Measurements from ENCODE around the gene SDK1.

Gene SDK1

DNA sequence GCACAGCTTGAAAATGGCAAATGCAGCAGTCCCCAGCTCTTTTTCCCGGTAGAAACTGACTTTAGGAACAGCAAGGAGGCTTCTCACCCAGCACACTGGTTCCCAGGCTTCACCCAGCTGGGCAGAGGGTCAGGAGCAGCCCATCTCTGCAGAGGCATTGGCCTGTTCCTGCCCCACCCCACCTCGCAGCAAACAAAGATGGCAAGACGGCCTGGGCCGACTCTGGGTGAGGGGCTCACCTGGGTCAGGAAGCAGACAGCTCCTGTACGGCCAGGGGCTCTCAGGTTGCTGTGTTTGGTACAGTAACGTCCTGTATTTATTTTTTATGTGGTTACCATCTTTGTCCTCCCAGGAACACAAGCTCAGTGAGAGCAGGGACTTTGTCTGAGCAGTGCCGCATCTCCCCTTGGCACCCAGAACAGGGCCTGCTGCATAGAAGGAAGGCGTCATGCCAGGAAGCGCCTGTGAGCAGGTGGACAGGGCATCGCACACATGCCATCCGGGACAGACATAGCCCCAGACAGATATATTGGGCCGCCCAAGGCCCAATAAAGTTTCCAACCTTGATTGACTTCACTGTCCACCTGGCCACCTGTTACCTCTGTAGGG is 796.1 kb downstream of the SDK1 start:
- Histone ChIP-seq H3K79me1 (ENCODE audit: low read depth, low read length) (no peaks in the 10 kb centered on the region), H3K14ac (ENCODE audit: low read length) (no peak overlapping the region), H2BK15ac (ENCODE audit: low read length) (no peak overlapping the region), H3K27ac (replicated peaks; ENCODE audit: low read length) (no peak overlapping the region), H3K4me1 (ENCODE audit: control insufficient read depth in 2 of 2, insufficient read depth in 1 of 2, low read depth in 1 of 2, low read length in 2 of 2) (peaks cover 0 to 2% of the 10 kb centered on the region in 2 donors), H2AFZ (ENCODE audit: low read length) (no peak overlapping the region), H2BK120ac (ENCODE audit: low read depth, low read length) (no peak overlapping the region), H2BK5ac (ENCODE audit: low read length) (no peak overlapping the region), H3K23ac (ENCODE audit: low read depth, low read length, poor library complexity) (no peak overlapping the region), H3K18ac (ENCODE audit: low read length) (peak overlapping the region; percentile 39), H3K4ac (ENCODE audit: low read length) (no peak overlapping the region), H3K27me3 (ENCODE audit: control insufficient read depth in 3 of 3, insufficient read depth in 3 of 3, low read depth in 1 of 3, low read length in 3 of 3) (no peaks in the 10 kb centered on the region), H4K91ac (ENCODE audit: low read depth, low read length, poor library complexity) (no peak overlapping the region), H3K4me3 (ENCODE audit: low read length in 2 of 2) (no peak overlapping the region), H3K4me2 (ENCODE audit: insufficient read depth, low read length, poor library complexity, severe bottlenecking) (no peak overlapping the region), H3K36me3 (replicated peaks in 1 of 2; ENCODE audit: control insufficient read depth in 2 of 2, insufficient read depth in 2 of 2, low read length in 2 of 2) (no peaks in the 10 kb centered on the region), H2AK5ac (ENCODE audit: low read depth, low read length) (no peak overlapping the region), H3K9me3 (replicated peaks in 1 of 2; ENCODE audit: control insufficient read depth in 2 of 2, insufficient read depth in 1 of 2, low read depth in 1 of 2, low read length in 2 of 2) (peaks cover 0 to 2% of the 10 kb centered on the region in 2 donors), H3K9ac (ENCODE audit: low read depth, low read length, poor library complexity) (no peak overlapping the region), H4K8ac (ENCODE audit: low read depth, low read length) (no peak overlapping the region), H2BK12ac (ENCODE audit: low read length) (no peak overlapping the region)
- no CpG with 5 or more reads among the region's 12 CpGs for WGBS, 2 donors (ENCODE audit: extremely low coverage in 2 of 2, insufficient read length in 2 of 2, insufficient replicate concordance in 1 of 2)
- DNase-seq (ENCODE audit: low spot score), result no peak

GRCh38 chr7:4098169-4098568 is 797.1 kb downstream of the SDK1 start:
- no peak overlapping the region for H3K4me2 ChIP-seq (ENCODE audit: insufficient read depth, low read length, poor library complexity, severe bottlenecking)
- H3K79me1 ChIP-seq (ENCODE audit: low read depth, low read length), result no peaks in the 10 kb centered on the region
- H3K18ac ChIP-seq (ENCODE audit: low read length), result no peak overlapping the region
- H3K23ac ChIP-seq (ENCODE audit: low read depth, low read length, poor library complexity), result no peak overlapping the region
- peaks cover 0 to 2% of the 10 kb centered on the region in 2 donors for H3K4me1 ChIP-seq (ENCODE audit: control insufficient read depth in 2 of 2, insufficient read depth in 1 of 2, low read depth in 1 of 2, low read length in 2 of 2)
- H2BK120ac ChIP-seq (ENCODE audit: low read depth, low read length), result no peak overlapping the region
- H4K8ac ChIP-seq (ENCODE audit: low read depth, low read length), result no peak overlapping the region
- WGBS, 2 donors (ENCODE audit: extremely low coverage in 2 of 2, insufficient read length in 2 of 2, insufficient replicate concordance in 1 of 2), result 100% methylated on average over 3 of the region's 11 CpGs; no CpG with 5 or more reads in 1 of the 2 donors
- no peak overlapping the region for H3K9ac ChIP-seq (ENCODE audit: low read depth, low read length, poor library complexity)
- no peak overlapping the region for H4K91ac ChIP-seq (ENCODE audit: low read depth, low read length, poor library complexity)
- no peak overlapping the region for H3K4ac ChIP-seq (ENCODE audit: low read length)
- no peak overlapping the region for H2BK5ac ChIP-seq (ENCODE audit: low read length)
- H3K27ac ChIP-seq (replicated peaks; ENCODE audit: low read length), result no peak overlapping the region
- H2BK15ac ChIP-seq (ENCODE audit: low read length), result no peak overlapping the region
- no peak overlapping the region for H2BK12ac ChIP-seq (ENCODE audit: low read length)
- no peak for DNase-seq (ENCODE audit: low spot score)
- H2AFZ ChIP-seq (ENCODE audit: low read length), result no peak overlapping the region
- no peak overlapping the region for H2AK5ac ChIP-seq (ENCODE audit: low read depth, low read length)
- H3K9me3 ChIP-seq (replicated peaks in 1 of 2; ENCODE audit: control insufficient read depth in 2 of 2, insufficient read depth in 1 of 2, low read depth in 1 of 2, low read length in 2 of 2), result no peaks in the 10 kb centered on the region
- no peak overlapping the region for H3K14ac ChIP-seq (ENCODE audit: low read length)
- H3K36me3 ChIP-seq (replicated peaks in 1 of 2; ENCODE audit: control insufficient read depth in 2 of 2, insufficient read depth in 2 of 2, low read length in 2 of 2), result no peaks in the 10 kb centered on the region
- H3K27me3 ChIP-seq (ENCODE audit: control insufficient read depth in 3 of 3, insufficient read depth in 3 of 3, low read depth in 1 of 3, low read length in 3 of 3), result no peaks in the 10 kb centered on the region
- no peak overlapping the region for H3K4me3 ChIP-seq (ENCODE audit: low read length in 2 of 2)

GRCh38 chr7:4099651-4100050 is 798.6 kb downstream of the SDK1 start:
- H3K27me3 ChIP-seq (ENCODE audit: control insufficient read depth in 3 of 3, insufficient read depth in 3 of 3, low read depth in 1 of 3, low read length in 3 of 3), result no peaks in the 10 kb centered on the region
- no peak overlapping the region for H4K8ac ChIP-seq (ENCODE audit: low read depth, low read length)
- H3K4me3 ChIP-seq (ENCODE audit: low read length in 2 of 2), result no peak overlapping the region
- no peak overlapping the region for H2BK120ac ChIP-seq (ENCODE audit: low read depth, low read length)
- peak overlapping the region; percentile 24 for H2BK5ac ChIP-seq (ENCODE audit: low read length)
- peak overlapping the region; percentile 70 for H2AK5ac ChIP-seq (ENCODE audit: low read depth, low read length)
- peak overlapping the region; percentile 5 for H3K4ac ChIP-seq (ENCODE audit: low read length)
- peak overlapping the region; percentile 85 for H3K23ac ChIP-seq (ENCODE audit: low read depth, low read length, poor library complexity)
- no peaks in the 10 kb centered on the region for H3K9me3 ChIP-seq (replicated peaks in 1 of 2; ENCODE audit: control insufficient read depth in 2 of 2, insufficient read depth in 1 of 2, low read depth in 1 of 2, low read length in 2 of 2)
- H3K4me1 ChIP-seq (ENCODE audit: control insufficient read depth in 2 of 2, insufficient read depth in 1 of 2, low read depth in 1 of 2, low read length in 2 of 2), result peaks cover 0 to 2% of the 10 kb centered on the region in 2 donors
- H2BK12ac ChIP-seq (ENCODE audit: low read length), result no peak overlapping the region
- DNase-seq (ENCODE audit: low spot score), result no peak
- peak overlapping the region; percentile 49 for H2BK15ac ChIP-seq (ENCODE audit: low read length)
- H3K18ac ChIP-seq (ENCODE audit: low read length), result peak overlapping the region; percentile 87
- peaks cover 2% of the 10 kb centered on the region for H3K79me1 ChIP-seq (ENCODE audit: low read depth, low read length)
- H3K4me2 ChIP-seq (ENCODE audit: insufficient read depth, low read length, poor library complexity, severe bottlenecking), result no peak overlapping the region
- H3K36me3 ChIP-seq (replicated peaks in 1 of 2; ENCODE audit: control insufficient read depth in 2 of 2, insufficient read depth in 2 of 2, low read length in 2 of 2), result no peaks in the 10 kb centered on the region
- peak overlapping the region; percentile 71 for H3K14ac ChIP-seq (ENCODE audit: low read length)
- H2AFZ ChIP-seq (ENCODE audit: low read length), result no peak overlapping the region
- no peak overlapping the region for H3K9ac ChIP-seq (ENCODE audit: low read depth, low read length, poor library complexity)
- H3K27ac ChIP-seq (replicated peaks; ENCODE audit: low read length), result no peak overlapping the region
- no CpG with 5 or more reads among the region's 14 CpGs for WGBS, 2 donors (ENCODE audit: extremely low coverage in 2 of 2, insufficient read length in 2 of 2, insufficient replicate concordance in 1 of 2)
- no peak overlapping the region for H4K91ac ChIP-seq (ENCODE audit: low read depth, low read length, poor library complexity)

DNA sequence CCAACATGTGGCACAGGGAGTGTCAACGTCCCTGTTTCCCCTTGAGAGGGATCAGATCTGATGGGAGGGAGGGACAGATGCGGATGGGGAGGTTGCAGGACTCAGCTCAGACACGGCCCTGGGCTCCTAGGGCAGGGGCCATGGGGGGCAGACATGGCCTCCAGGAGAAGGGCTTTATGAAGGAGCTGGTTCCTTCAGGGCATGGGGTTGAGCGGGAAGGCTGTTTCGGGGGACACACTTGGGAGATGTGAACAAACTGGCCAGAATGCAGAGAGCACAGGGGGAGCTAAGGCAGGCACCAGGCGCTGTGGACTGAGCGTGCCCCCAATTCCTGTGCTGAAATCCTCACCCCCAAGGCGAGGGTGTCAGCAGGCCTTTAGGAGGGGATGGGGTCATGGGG is 799.1 kb downstream of the SDK1 start:
- H4K8ac ChIP-seq (ENCODE audit: low read depth, low read length), result peak overlapping the region; percentile 43
- H3K23ac ChIP-seq (ENCODE audit: low read depth, low read length, poor library complexity), result no peak overlapping the region
- H3K9me3 ChIP-seq (replicated peaks in 1 of 2; ENCODE audit: control insufficient read depth in 2 of 2, insufficient read depth in 1 of 2, low read depth in 1 of 2, low read length in 2 of 2), result no peaks in the 10 kb centered on the region
- H3K9ac ChIP-seq (ENCODE audit: low read depth, low read length, poor library complexity), result no peak overlapping the region
- H3K4me1 ChIP-seq (ENCODE audit: control insufficient read depth in 2 of 2, insufficient read depth in 1 of 2, low read depth in 1 of 2, low read length in 2 of 2), result peaks cover 0 to 2% of the 10 kb centered on the region in 2 donors
- H2BK12ac ChIP-seq (ENCODE audit: low read length), result no peak overlapping the region
- H2BK15ac ChIP-seq (ENCODE audit: low read length), result peak overlapping the region; percentile 75
- no CpG with 5 or more reads among the region's 8 CpGs for WGBS, 2 donors (ENCODE audit: extremely low coverage in 2 of 2, insufficient read length in 2 of 2, insufficient replicate concordance in 1 of 2)
- no peak overlapping the region for H2BK5ac ChIP-seq (ENCODE audit: low read length)
- no peak overlapping the region for H2AFZ ChIP-seq (ENCODE audit: low read length)
- DNase-seq (ENCODE audit: low spot score), result no peak
- peak overlapping the region; percentile 21 for H3K14ac ChIP-seq (ENCODE audit: low read length)
- no peaks in the 10 kb centered on the region for H3K27me3 ChIP-seq (ENCODE audit: control insufficient read depth in 3 of 3, insufficient read depth in 3 of 3, low read depth in 1 of 3, low read length in 3 of 3)
- H3K18ac ChIP-seq (ENCODE audit: low read length), result peak overlapping the region; percentile 57
- no peak overlapping the region for H3K4ac ChIP-seq (ENCODE audit: low read length)
- H3K36me3 ChIP-seq (replicated peaks in 1 of 2; ENCODE audit: control insufficient read depth in 2 of 2, insufficient read depth in 2 of 2, low read length in 2 of 2), result no peaks in the 10 kb centered on the region
- no peak overlapping the region for H3K27ac ChIP-seq (replicated peaks; ENCODE audit: low read length)
- H4K91ac ChIP-seq (ENCODE audit: low read depth, low read length, poor library complexity), result no peak overlapping the region
- H2BK120ac ChIP-seq (ENCODE audit: low read depth, low read length), result no peak overlapping the region
- no peak overlapping the region for H3K4me2 ChIP-seq (ENCODE audit: insufficient read depth, low read length, poor library complexity, severe bottlenecking)
- no peak overlapping the region for H3K4me3 ChIP-seq (ENCODE audit: low read length in 2 of 2)
- H3K79me1 ChIP-seq (ENCODE audit: low read depth, low read length), result peaks cover 2% of the 10 kb centered on the region
- peak overlapping the region; percentile 74 for H2AK5ac ChIP-seq (ENCODE audit: low read depth, low read length)
